SHP77 (cell line): ENCODE data around the gene SLC22A17.

Experiments used
- DNase-seq, 2 experiments: peaks; one replicate each; lab custom pipeline; 2025; lab: John Stamatoyannopoulos, UW

SLC22A17 gene

DNA sequence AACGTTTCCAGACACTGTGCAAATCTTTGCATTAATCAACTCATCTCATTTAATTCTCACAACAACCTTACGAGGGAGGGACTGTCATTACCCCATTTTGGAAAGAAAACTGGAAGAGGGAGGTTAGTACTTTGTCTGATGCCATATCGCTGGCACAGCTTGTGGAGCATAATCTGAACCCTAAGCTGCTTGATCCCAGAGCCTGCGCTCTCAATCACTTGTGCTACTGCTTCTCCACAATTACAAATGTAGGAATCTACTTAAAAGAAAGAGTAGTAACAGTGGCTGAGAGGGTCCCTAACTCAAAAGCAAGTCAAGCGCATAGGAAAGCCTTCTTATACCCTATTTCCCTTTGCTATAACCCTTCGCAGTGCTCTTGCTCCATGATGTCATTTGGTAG lies 9.1 kb upstream of the SLC22A17 start:
- DNase-seq, result no peak

DNA sequence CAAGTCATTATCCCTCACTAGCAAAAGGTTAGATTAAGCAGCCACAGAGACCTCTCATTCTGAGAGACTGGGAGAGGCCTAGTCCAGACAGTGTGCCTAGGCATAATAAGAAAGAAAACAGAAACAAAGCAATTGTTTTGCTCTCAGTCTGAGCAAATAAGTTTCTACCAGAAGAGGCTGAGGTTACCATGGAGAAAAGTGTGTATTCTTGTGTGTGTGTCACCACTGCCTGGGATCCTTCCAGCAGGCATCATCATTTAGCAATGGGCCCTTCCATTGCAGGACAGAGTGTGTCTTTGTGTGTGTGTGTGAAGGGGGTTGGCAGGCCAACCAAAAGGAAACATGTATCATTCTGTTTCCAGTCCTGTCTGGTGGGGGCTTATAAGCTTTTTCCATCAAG lies 8.6 kb upstream of the SLC22A17 start:
- no peak for DNase-seq

DNA sequence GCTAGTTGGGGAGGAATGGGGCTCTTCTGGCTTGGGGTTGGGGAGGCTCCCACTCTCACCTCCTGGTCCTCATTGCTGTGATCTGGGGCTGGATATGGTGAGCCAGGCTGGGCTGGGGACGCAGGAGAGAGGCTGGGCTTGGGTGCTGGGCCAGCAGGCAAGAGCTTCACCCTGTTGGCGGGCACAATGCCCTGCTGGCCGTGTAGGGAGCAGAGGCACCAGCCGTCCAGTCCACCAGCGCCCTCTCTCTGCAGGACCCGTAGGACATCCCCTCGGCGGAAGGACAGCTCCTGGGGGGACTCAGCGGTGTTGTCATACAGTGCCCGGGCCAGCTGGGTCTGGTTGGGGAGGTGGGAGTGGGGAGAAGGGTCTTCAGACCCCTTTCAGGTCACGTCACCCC lies 7.8 kb upstream of the SLC22A17 start:
- DNase-seq, result no peak

DNA sequence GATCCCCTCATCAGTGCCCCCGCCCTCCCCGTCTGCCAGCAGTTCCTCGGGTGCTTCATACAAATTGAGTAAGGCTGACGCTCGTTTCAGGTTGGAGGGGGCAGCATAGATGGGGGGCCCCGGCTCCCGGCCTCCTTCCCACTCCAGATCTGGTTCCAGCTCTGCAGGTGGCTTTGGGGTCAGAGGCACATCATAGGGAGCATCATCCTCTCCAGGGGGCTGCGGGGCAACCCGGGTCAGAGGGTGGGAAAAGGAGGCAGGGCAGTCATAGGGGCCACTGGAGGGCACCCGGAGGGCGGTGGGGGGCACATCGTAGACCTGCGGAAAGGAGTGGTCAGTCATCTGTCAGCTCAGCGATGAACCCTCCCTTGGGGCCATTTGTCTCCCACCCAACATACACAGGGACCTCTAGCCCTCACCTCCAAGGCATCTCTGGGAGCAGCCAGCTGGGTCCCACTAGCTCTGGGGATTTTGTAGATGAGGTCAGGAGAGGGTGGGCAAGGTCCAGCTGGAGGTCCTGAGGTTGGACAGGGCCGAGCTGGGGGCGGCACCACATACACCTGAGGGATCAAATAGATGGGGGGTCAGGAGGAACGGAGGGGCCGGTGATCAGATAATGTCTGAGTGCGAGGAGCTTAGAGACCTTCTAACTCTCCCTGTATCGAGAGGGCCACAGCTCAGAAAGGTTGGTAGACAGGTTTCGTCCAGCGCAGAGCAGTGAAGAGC lies 7.2 kb upstream of the SLC22A17 start:
- no peak for DNase-seq

DNA sequence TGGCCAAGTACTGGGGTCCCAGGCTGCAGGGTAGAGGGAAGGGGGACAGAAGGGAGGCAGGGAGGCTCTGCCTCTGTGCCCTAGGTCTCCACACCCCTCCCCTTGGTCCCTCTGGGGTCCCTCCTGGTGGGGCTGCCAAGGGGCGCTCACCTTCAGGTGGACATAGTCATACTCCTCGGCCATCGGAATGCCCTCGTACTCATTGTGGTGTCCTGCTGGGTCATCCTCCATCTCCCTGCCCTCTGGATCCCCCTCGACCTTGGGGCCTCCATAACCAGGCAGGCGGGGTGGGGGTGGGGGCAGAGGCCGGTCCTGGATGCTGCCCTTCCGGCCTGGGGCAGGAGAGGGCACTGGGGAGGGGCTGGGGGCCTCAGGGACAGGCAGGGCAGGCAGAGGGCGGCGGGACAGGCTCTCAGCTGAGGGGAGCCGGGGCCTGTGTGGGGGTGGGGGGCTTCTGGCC lies 6.5 kb upstream of the SLC22A17 start:
- no peak for DNase-seq

DNA sequence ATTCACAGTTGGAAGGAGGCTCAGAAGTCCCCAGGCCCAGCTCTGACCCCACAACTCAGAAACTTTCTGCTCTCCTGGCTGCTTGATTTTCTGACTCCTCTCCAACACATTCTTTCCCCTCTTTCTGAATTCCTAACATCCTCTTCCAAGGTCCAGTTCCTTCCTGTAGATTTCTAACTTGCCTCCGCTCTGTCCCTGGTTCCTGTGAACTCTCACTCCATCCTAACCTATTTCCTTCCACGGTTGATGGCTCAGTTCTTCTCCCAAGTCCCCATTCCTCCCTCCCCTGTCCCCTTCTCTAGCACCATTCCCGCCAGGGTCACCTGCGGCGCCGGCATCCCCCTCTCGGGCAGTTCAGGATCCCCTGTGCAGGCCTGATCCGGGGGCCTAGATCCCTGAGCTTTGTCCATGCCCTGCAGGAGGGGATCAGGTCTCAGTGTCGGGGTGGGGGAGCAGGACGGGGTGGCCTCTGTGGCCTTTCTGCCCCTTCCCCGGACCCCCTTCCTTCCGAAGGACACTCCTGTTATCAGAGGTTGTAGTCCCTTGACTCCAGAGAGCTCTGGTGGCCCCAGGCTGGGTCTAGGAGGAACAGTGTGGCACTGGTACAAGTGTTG lies 6.0 kb upstream of the SLC22A17 start:
- DNase-seq, result no peak

DNA sequence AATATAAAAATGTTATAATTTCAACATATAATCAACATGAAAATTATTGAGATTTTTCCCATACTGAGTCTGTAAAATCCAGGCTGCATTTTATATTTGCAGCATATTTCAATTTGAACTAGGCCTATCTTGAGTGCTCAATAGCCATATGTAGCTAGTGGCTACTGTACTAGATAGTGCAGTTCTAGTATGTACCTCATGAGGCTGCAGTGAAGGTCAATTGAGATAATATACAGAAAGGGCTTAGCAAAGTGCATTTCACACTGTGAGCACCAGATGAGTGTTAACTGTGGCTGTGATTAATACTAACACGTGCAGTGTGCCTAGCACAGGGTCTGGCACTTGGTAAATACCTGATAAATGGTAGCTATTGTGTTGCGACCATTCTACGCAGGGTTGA lies 5.4 kb upstream of the SLC22A17 start:
- no peak for DNase-seq

DNA sequence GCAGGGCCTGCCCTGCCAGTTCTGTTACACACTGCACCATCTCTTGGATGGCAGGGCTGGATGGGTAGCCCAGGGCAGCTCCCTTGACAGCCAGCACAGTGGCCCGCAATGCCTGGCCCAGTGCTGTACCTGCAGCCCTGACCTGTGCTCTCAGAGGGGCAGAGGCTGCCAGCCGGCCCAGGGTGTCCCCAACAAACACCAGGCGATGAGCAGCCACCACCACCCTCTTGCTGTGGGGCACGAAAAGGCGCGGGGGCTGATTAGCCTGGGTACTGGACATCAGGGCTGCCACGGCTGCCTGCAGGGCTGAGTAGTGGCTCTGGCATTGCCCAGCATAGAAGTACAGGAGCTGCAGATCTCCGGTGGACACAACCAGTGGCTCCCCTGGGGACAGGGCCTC lies 4.6 kb upstream of the SLC22A17 start:
- DNase-seq, result no peak

DNA sequence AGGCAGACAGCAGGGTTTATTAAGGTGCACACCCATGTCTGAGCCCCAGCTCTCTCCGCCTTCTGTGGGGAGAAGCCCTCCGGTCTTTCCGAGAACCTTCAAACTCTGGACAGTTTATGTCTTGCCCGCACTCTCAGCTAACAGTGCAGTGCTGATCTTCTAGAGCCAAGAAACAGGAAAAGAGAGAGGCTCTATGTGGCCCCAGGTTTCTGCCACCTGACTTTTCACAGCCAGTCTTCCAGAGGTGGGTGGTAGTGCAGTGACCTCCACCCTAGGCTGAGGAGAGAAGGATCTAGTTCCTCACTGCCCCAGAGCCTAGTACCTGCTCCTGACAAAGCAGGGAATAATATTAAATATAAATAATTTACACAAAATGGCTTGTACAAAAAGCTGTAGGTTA lies 4.0 kb upstream of the SLC22A17 start:
- DNase-seq, result no peak

DNA sequence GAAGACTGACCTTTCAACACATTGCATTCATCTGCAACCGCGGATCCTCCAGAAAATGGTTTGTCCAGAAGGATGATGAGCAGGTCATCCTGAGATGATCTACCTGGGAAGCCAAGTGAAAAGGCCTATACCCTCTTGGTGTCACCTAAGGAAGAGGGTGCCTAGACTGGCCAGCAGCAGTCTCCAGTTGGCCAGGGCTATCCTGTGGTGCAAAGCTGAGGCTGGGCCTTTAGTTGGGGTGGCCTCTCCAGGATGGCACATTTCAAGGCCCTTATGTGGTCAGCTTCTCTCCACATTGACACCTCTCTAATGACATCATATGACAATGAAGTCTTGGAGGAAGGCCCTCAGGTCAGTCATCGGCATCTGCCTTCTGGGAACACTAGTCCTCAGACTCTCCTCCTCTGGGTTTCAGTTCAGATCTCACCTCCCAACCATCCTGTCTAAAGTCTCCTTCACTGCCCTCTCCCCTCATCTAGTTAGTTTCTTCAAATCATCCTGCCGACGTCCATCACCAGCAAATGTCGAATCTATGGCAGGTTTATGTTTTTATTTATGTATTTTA lies 3.3 kb upstream of the SLC22A17 start:
- no peak for DNase-seq

DNA sequence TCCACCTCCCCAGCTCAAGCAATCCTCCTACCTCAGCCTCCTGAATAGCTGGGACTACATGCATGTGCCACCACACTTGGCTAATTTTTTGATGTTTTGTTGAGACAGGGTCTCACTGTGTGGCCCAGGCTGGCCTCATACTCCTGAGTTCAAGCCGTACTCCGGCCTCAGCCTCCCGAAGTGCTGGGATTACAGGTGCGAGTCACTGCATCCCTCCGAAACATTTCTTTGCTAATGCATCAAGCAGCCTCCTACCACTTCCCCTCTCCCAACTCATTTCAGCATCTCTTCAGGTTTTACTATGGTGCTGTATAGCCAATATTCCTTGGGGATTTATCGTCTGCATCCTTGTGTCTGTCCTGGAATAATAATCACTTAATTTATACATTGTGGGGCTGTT lies 2.3 kb upstream of the SLC22A17 start:
- no peak for DNase-seq

DNA sequence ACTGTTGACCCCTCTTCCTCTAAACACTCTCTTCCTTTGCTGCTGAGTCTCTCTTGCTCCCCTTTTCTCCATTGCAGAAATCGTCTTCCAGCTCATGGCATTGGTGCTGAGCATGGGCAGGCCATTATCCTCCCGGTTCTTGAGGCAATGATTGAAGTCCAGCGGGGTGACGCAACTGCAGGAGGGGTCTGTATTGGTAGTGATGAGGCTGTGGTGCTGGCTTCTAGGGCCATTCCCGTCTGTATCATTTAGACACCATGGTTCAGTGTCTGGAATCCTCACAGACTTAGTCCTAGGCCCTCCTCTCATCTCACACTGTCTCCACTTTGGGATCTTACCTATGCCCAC lies 720 bp upstream of the SLC22A17 start:
- DNase-seq, result no peak

DNA sequence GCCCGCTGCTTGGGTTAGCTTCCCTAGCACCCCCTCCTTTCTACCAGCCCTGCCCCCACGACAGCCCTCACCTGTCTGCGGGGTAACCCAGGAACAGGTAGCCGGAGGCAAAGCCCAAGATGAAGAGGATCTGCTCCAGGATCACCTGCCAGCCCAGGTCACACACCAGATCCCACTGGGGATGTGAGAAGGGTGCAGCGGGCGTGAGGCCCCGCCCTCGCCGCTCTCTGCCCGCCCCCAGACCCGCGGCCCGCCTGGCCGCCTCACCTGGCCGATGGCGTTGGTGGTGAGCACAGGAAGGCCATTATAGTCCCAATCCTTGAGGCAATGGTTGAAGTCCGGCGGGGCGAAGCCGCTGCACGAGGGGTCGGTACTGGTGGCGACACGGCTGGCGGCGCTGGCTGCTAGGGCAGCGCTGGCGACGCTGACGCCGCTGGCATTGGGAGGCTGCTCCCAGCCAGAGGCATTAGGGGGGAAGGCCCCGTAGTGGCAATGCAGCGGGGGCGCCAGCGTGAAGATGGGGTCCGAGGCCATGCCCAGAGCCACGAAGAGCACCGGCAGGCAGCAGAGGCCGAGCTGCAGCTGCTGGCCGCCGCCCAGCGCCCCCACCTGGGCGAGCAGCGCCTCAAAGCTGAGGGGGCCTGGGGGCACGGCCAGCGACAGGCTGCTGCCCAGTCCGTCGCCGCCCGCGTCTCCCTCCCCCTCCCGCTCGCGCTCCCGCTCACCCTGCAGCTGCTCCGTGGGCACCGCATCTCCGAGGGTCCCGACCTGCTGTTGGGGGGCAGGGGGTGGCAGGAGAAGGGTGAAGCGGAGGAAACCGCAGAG lies 794 bp downstream of the SLC22A17 start:
- DNase-seq, result no peak

DNA sequence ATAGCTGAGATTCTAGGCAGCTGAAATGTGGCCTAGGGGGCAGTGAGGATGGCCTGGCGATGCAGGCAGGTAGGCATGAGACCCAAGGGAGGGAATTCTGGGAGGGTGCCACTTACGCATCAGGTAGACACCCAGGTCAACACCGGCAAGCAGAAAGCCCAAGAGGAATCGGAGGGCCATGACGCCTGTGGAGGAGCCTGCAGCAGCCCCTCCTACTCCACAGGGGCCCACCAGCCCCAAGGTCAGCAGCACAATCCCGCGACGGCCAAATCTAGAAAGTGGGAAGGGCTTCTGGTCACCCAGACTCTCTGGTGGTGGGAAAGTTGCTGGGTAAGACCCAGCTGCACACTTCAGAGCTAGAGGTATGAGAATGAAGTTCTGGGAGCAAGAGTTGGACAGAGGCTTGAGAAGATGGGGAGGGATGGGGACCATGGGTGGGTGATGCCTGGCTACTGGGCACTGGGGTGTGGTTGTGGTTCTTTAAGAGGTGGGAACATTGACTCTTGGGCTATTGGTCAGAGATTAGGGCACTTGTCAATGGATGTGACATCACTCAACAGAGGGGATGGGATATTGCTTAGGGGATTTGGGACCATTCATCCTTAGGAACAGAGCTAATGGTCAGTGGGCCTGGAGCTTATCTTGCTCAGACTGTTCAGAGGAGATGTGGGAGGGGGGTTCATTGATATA lies 3.4 kb downstream of the SLC22A17 start:
- no peak for DNase-seq

DNA sequence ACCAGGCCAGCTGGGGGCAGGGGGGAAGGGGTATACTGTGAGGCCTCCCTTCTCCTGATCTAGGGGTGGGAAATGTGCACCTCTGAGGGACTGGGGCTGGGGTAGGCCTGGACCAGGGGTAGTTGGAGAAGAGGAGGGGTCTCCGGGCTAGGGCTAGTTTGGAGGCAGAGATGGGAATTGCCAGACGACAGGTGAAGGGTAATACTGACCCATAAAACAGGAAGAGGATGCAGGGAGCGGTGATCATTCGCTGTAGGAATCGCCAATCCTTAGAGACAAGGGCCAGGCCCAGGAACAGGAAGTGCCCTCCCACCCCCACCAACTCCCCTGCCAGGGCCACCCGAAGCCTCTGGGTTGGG lies 4.4 kb downstream of the SLC22A17 start:
- no peak for DNase-seq

DNA sequence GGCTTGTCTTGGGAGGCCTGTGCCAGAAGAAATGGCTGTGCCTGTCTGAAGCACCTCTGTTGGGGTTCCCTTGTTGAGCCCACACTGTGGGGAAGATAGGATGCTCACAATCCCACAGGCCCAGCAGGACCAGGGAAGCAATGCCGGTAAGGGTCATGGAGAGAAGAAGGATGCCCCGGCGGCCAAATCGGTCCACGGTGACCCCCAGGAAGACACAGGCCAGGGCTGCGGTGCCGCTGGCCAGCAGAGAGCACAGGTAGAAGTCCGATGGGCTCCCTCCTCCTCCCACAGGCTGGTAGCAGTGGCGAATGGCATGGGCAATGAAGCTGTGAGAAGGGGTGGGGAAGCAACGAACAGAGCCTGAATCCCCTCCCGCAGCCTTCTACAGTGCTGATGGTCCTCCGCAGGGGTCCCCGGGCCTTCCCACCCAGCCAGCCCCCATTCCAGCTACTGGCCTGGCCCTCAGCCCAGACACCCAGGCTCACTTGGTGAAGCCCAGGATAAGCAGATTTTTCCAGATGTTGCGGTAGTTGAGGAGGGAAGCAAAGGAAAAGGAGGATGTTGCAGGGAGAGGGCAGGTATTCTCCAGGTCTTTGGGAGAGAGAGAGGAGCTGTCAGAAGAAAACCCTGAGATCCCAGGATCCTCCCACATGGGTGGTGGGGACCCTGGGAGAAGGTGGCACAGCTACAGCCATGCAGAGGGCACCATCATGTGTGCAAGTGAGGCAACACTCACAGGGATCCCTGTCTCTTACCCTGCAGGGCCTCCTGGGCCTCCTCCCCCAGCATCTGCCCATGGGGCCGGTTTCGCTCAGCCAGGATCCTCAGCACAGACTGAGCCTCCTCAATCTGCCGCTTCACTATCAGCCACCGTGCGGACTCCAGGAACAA lies 5.0 kb downstream of the SLC22A17 start:
- no peak for DNase-seq

DNA sequence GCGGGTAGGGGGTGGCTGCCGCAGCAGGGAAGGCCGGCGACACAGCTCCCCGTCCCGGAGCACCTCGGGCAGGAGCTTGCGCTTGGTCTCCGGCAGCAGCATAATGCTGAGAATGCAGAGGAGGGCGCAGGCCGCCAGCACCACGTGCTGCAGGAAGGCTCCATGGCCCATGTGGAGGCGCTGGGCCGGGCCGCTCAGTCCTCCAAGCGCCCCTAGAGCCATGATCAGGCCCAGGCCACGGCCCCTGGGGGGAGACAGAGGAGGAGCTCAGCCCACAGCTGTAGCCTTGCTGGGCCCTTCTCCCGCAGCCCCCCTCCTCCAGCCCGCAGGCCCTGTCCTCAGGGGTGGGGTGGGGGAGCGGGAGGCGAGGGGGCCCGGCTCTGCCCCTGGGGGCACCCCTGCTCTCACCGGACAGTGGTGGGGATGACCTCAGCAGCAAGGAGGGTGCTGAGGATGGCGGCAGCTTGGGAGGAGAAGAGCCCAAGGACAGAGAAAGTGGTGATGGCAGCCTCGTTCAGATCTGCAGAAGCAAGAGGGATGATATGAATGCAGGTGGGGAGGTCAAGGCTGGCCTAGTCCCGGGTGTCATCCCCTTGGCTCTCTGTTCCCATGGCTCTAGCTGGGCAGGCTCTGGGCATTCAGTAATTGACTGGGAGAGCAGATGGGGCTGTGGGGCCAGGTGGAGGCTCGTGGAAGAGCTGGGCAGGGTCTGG lies 5.8 kb downstream of the SLC22A17 start:
- no peak for DNase-seq

DNA sequence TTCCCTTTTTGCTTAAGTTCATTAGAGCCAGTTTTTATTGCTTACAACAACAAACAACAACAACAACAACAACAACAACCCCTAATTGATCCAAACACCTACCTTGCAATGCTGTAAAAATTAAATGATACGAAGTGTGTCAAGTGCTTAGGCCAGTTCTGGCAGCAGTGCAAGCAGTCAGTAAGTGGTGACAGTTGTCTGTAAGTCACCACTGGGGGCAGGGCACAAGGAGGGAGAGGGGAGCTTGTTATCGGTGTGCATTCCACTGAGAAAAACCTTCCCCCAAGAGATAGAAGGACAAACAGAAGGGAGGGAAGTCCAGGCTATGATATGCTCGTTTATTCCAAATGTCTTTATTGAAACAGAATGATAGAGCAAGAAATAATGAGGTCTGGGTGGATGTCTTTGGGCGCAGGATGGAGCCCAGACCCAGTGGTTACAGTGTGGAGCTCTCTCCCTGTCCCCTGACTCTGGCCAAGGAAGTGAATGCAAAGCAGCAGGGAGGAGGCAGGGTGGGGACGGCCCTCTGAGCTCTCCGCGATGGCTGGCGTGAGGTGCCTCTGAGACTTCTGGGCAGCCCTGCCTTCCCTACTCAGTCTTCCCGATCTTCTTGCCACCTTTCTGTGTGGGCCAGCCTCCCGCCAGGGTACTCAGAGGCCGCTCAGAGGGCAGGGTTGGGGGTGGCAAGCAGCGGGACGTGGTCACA lies 6.5 kb downstream of the SLC22A17 start:
- no peak for DNase-seq

DNA sequence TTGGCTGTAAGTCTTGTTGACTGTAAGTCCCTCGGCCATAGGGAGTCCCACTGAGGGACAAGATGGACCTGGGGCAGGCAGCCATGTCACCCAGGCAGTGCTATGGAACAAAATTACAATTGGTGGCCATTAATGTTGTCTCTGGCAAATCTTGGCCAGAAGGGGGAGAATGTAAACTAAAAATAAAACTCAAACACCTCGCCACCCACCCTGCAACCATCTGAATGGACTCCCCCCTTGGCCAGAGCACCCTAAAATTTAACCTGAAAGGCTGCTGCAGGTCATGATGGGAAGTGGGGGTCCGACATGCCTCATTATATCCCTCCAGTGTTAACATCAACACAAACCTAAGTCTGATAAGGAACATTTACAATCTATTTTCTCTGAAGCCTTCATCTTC lies 8.2 kb downstream of the SLC22A17 start:
- DNase-seq, result no peak
